Central memory CD4-positive, alpha-beta T cell (primary cell): ENCODE data around the gene ZNF530.

Experiments used
- DNase-seq: peaks from one replicate; pipeline ENCODE4 v3.0.0; 2022

ZNF530 gene

DNA sequence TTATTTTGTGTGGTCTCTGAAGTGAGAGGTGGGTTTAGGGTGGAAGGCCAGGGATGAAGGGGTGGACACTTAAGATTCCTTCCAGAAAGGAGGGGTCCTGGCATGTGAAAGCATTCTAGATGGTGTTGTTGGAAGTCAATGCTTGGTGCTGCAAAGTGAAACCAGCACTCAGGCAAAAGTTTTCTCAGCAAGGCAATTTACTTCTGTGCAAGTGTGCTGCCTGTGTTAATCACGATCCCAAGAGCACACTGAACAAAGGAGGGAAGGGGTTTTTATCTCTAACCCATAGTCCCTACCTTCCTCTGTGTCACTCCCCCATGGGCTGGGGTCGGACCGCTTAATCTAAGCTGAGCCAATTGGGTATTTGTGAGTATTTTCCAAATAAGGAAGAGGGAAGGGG is 15.7 kb downstream of the ZNF530 start:
- no peak for DNase-seq

DNA sequence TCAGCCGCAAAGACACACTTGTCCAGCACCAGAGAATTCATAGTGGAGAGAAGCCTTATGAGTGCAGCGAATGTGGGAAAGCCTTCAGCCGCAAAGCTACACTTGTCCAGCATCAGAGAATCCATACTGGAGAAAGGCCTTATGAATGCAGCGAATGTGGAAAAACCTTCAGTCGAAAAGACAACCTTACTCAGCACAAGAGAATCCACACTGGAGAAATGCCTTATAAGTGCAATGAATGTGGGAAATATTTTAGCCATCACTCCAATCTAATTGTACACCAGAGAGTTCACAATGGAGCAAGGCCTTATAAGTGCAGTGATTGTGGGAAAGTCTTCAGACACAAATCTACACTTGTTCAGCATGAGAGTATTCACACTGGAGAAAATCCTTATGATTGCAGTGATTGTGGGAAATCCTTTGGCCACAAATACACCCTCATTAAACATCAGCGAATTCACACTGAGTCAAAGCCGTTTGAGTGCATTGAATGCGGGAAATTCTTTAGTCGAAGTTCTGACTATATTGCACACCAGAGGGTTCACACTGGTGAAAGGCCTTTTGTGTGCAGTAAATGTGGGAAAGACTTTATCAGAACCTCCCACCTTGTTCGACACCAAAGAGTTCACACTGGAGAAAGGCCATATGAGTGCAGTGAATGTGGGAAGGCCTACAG is 21.1 kb downstream of the ZNF530 start:
- no peak for DNase-seq

GRCh38 chr19:57623091-57623490 is 23.4 kb downstream of the ZNF530 start:
- DNase-seq, result no peak

GRCh38 chr19:57632987-57633831 is 33.5 kb downstream of the ZNF530 start, which contains the start of gene ZNF211:
ZNF211 (plus strand) TSS chr19:57633168; CDS start chr19:57633347, 179 bp downstream.
- peak; percentile 82 for DNase-seq

GRCh38 chr19:57633832-57634131 is 34.1 kb downstream of the ZNF530 start:
- no peak for DNase-seq

- DNase-seq, result no peak
Measured at GRCh38 chr19:57637379-57637778, 37.7 kb downstream of the ZNF530 start.

DNA sequence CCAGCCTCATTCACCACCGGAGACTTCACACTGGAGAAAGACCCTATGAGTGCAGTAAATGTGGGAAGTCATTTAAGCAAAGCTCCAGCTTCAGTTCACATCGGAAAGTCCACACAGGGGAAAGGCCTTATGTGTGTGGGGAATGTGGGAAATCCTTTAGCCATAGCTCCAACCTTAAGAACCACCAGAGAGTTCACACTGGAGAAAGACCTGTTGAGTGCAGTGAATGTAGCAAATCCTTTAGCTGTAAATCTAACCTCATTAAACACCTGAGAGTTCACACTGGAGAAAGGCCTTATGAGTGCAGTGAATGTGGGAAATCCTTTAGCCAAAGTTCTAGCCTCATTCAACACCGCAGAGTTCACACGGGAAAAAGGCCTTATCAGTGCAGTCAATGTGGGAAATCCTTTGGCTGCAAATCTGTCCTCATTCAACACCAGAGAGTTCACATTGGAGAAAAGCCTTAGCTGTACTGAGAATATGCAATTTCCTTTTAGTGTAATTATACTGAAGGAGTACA is 42.1 kb downstream of the ZNF530 start:
- DNase-seq, result no peak

- no peak for DNase-seq
Measured at GRCh38 chr19:57642396-57643046, 42.8 kb downstream of the ZNF530 start.

DNA sequence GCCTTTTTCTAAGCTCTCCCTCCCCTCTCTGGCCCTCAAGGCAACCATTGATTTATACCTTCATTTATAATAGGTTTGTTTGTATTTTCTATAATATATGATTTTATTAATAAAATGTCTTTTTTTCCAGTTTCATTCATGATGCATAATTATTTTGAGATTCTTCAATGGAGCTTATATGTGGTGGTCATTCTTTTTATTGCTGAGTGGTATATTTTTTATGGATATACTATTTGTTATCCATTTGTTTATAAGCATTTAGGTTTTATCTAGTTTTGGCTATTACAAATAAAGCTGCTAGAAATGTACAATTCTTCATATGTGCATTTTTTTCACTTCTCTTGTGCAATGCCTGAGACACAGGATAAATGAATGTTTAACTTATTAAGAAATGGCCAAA is 44.0 kb downstream of the ZNF530 start:
- no peak for DNase-seq

GRCh38 chr19:57648331-57649003 is 48.8 kb downstream of the ZNF530 start:
- DNase-seq, result no peak

DNA sequence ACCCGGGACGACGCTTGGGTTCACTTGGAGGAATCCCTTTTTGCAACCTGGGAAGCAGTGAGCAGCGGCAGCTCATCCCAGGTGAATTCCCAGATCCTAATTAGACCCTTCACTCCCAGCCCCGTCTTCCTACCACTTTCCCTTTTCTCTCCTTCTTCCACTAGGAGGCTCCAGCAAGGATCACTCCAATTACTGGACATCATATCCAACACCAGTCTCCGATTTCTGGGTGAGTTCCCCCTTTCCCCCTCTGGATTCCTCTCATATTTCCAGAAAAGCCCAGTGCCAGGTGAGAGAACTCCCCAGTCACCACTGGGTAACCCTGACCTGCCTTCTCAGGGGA is 51.9 kb downstream of the ZNF530 start:
- no peak for DNase-seq

DNA sequence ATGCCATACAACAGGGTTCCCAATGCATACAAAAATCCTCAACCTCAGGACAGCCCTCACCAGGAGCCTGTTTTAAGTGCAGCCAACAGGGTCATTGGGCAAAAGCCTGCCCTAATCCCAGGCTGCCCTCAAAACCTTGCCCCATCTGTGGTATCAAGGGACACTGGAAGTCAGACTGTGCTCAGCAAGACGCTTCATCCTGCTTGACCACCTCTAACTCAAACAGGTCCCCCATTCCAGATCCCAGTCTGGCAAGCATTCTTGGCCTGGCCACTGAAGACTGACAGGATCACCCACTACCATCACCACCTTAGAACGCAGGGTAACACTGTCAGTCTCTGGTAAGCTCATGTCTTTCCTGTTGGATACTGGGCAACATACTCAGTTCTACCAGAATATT is 54.0 kb downstream of the ZNF530 start:
- no peak for DNase-seq

- DNase-seq, result no peak
Measured at GRCh38 chr19:57655443-57655842, 55.8 kb downstream of the ZNF530 start.

DNA sequence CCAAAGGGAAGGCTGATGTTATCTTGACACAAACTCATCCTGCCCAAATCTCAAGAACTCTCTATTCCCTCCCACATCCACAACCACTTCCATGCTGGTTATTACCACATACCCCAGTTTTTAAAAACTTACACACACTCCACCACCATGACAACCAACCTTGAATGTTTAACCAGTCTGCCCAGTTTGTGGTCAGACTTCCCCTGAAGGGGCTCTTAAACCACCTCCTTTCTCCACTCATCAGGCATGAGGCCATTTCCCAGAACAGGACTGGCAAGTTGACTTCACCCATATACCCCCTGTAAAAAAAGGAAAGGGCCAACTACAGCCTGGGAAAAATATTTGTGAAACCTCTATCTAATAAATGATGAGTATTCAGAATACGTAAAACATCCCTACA is 56.7 kb downstream of the ZNF530 start:
- no peak for DNase-seq
